Upper lobe of left lung (tissue), 6 donors: ENCODE results near the gene CRLF1. TPM values are rescaled to one million over a fixed set of nuclear protein-coding genes. Genes with fewer than 3 reads are reported as not detected.

Experiments
- ATAC-seq, 2 donors: fragments of 200-7000 bp; cut with Tn5 transposase; one replicate each; pipeline ENCODE4 v1.9.1; 2022; ENCODE audit warnings: mild to moderate bottlenecking in 2 of 2, moderate library complexity in 2 of 2; ENCODE audit not compliant: low FRiP score in 2 of 2
- DNase-seq, 2 donors: peaks; one replicate each; pipeline ENCODE4 v3.0.0-alpha.2; 2019 to 2020
- H3K27ac ChIP-seq, 4 donors: fragments of 200-600 bp; sonication (generic); one replicate each; pipeline ENCODE4 v1.5.1; 2016 to 2019
- H3K27me3 ChIP-seq, 4 donors: fragments of 200-600 bp; sonication (generic); one replicate each; pipeline ENCODE4 v1.5.1; 2017 to 2019
- H3K36me3 ChIP-seq, 4 donors: fragments of 200-600 bp; sonication (generic); one replicate each; pipeline ENCODE4 v1.5.1; 2016 to 2019
- H3K4me1 ChIP-seq, 4 donors: fragments of 200-600 bp; sonication (generic); one replicate each; pipeline ENCODE4 v1.5.1; 2018 to 2019
- H3K4me3 ChIP-seq, 4 donors: fragments of 200-600 bp; sonication (generic); one replicate each; pipeline ENCODE4 v1.5.1; 2017 to 2019; ENCODE audit warnings: mild to moderate bottlenecking in 2 of 4, moderate library complexity in 1 of 4
- H3K9me3 ChIP-seq, 4 donors: fragments of 200-600 bp; sonication (generic); one replicate each; pipeline ENCODE4 v1.5.1; 2018 to 2019
- EP300 ChIP-seq, 4 donors: sonication (generic); formaldehyde crosslinking; IDR thresholded peaks; one replicate each; pipeline ENCODE4 v1.5.1; 2017; ENCODE audit warnings: antibody characterized with exemption in 4 of 4, control low read depth in 2 of 4
- POLR2A ChIP-seq, 4 donors: fragments of 450-650 bp; IDR thresholded peaks; one replicate each; pipeline ENCODE4 v1.5.1; 2016 to 2017; ENCODE audit warnings: antibody characterized with exemption in 4 of 4, mild to moderate bottlenecking in 2 of 4
- POLR2AphosphoS5 ChIP-seq, 2 donors: sonication (generic); formaldehyde crosslinking; IDR thresholded peaks; one replicate each; pipeline ENCODE4 v1.5.1; 2017; ENCODE audit warnings: antibody characterized with exemption in 2 of 2
- WGBS, 2 donors: methylation state at CpG; one replicate each; pipeline ENCODE4 v1.1.5; 2017 to 2018; 5-methylcytosine and 5-hydroxymethylcytosine counted together
- total RNA-seq, 6 donors: library from RNA; depleted of rRNA in 4 of 6; stranded (reverse); fragments of >200 nt in 4 of 6; gene quantifications; one replicate each; pipeline versions ENCODE4 v1.1.0 to v1.2.1, GENCODE V29; 2016 to 2021
- TF ChIP-seq, protein P1 (sequence below), 6 experiments: fragments of 450-650 bp in 4 of 6; fragments of 200-600 bp in 2 of 6; sonication (generic) in 2 of 6; IDR thresholded peaks; one replicate each; pipeline ENCODE4 v1.5.1; 2016 to 2019; ENCODE audit warnings: antibody characterized with exemption in 6 of 6
- donor health status: DM: no; HTN: no; CAD: no; lungs with moderate emphysema.
- donor health status: DM: no; HTN: yes; CAD: no; lungs with severe emphysema.

CRLF1 gene
- total RNA-seq, 6 donors from 2014 or later, result 15.0 to 54.8 (median 20.0) TPM

GRCh38 chr19:18605196-18605545 is 1.4 kb downstream of the CRLF1 start:
- no peak for TF ChIP-seq EP300 (IDR thresholded peaks at IDR 0.05)
- TF ChIP-seq, protein P1, sequence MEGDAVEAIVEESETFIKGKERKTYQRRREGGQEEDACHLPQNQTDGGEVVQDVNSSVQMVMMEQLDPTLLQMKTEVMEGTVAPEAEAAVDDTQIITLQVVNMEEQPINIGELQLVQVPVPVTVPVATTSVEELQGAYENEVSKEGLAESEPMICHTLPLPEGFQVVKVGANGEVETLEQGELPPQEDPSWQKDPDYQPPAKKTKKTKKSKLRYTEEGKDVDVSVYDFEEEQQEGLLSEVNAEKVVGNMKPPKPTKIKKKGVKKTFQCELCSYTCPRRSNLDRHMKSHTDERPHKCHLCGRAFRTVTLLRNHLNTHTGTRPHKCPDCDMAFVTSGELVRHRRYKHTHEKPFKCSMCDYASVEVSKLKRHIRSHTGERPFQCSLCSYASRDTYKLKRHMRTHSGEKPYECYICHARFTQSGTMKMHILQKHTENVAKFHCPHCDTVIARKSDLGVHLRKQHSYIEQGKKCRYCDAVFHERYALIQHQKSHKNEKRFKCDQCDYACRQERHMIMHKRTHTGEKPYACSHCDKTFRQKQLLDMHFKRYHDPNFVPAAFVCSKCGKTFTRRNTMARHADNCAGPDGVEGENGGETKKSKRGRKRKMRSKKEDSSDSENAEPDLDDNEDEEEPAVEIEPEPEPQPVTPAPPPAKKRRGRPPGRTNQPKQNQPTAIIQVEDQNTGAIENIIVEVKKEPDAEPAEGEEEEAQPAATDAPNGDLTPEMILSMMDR (IDR thresholded peaks at IDR 0.05), result no peak
- Histone ChIP-seq H3K27ac (no peak overlapping the region), H3K9me3 (no peaks in the 10 kb centered on the region), H3K27me3 (peaks cover 0 to 57% (median 34%) of the 10 kb centered on the region in 4 donors), H3K36me3 (no peaks in the 10 kb centered on the region), H3K4me3 (peak overlapping the region in 3 of 4 donors; percentile 28 to 38 (median 31)), H3K4me1 (peaks cover 19 to 47% (median 28%) of the 10 kb centered on the region in 4 donors)
- no peak for ATAC-seq
- DNase-seq, result peak in 1 of 2 donors; percentile 80
- WGBS, 2 donors, result 18% methylated on average over 6 of the region's 17 CpGs; no CpG with 5 or more reads in 1 of the 2 donors

- Histone ChIP-seq H3K27me3 (peaks cover 0 to 53% (median 33%) of the 10 kb centered on the region in 4 donors), H3K4me3 (no peak overlapping the region), H3K36me3 (no peaks in the 10 kb centered on the region), H3K4me1 (peaks cover 18 to 43% (median 26%) of the 10 kb centered on the region in 4 donors), H3K9me3 (no peaks in the 10 kb centered on the region), H3K27ac (no peak overlapping the region)
- WGBS, 2 donors, result 23 to 31% methylated on average over 10 of the region's 10 CpGs
- ATAC-seq (no peak), DNase-seq (no peak)
- TF ChIP-seq POLR2A (IDR thresholded peaks at IDR 0.05), result no peak
- TF ChIP-seq, protein P1 (IDR thresholded peaks at IDR 0.05), result no peak
- no peak for TF ChIP-seq EP300 (IDR thresholded peaks at IDR 0.05)
- no peak for TF ChIP-seq POLR2AphosphoS5 (IDR thresholded peaks at IDR 0.05)
Measured at GRCh38 chr19:18604820-18605159, 1.8 kb downstream of the CRLF1 start.

DNA sequence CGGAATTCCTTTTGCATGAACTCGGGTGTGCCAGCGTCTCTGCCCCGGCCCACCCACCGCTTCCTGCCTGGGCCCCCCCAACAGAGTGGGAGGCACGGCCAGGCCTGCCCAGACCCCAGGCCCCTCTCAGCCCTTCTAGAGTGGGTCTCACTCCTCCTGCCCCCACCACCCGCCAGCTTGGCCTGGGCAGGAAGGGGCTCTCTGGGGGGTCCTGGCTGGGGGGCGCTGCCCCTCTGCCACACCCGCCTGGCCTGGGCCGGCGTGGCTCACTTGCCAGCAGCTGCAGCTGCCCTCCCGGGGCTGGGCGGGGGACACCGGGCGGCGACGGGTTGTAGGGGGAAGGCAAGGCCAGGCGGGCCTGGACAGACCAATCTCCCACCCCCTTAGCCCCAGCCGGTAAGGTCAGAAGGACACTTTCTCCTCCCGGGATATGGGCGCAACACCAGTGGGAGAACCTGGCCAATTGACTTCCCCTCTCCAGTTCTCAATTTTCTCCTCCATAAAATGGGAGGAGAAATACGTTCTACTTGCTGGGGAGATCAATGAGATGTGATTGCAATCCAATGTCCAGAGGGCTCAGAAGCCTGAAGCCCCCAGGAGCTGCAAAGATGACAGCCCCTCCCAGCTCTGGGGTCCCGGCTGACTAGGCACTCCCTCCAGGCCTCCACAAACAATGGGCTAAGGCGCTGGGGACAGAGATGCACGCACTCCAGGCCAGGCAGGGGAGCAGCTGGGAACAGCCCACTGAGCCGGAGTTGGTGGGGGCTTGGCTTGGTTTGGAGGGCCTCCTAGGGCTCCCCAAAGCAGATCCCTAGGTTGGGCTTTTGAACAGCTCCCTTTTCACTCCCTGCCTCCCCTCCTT is 2.4 kb downstream of the CRLF1 start:
- H3K4me3 ChIP-seq, result peak overlapping the region in 1 of 4 donors; percentile 4
- ATAC-seq, result no peak
- DNase-seq, result peak in 1 of 2 donors; percentile 70
- peaks cover 18 to 38% (median 25%) of the 10 kb centered on the region in 4 donors for H3K4me1 ChIP-seq
- H3K9me3 ChIP-seq, result no peaks in the 10 kb centered on the region
- H3K27ac ChIP-seq, result no peak overlapping the region
- H3K36me3 ChIP-seq, result no peaks in the 10 kb centered on the region
- peaks cover 0 to 47% (median 33%) of the 10 kb centered on the region in 4 donors for H3K27me3 ChIP-seq
- TF ChIP-seq EP300 (IDR thresholded peaks at IDR 0.05) (no peak), POLR2A (IDR thresholded peaks at IDR 0.05) (no peak), POLR2AphosphoS5 (IDR thresholded peaks at IDR 0.05) (no peak)
- TF ChIP-seq, protein P1 (IDR thresholded peaks at IDR 0.05), result no peak
- WGBS, 2 donors, result 25 to 38% methylated on average over 13 to 14 of the region's 26 CpGs

DNA sequence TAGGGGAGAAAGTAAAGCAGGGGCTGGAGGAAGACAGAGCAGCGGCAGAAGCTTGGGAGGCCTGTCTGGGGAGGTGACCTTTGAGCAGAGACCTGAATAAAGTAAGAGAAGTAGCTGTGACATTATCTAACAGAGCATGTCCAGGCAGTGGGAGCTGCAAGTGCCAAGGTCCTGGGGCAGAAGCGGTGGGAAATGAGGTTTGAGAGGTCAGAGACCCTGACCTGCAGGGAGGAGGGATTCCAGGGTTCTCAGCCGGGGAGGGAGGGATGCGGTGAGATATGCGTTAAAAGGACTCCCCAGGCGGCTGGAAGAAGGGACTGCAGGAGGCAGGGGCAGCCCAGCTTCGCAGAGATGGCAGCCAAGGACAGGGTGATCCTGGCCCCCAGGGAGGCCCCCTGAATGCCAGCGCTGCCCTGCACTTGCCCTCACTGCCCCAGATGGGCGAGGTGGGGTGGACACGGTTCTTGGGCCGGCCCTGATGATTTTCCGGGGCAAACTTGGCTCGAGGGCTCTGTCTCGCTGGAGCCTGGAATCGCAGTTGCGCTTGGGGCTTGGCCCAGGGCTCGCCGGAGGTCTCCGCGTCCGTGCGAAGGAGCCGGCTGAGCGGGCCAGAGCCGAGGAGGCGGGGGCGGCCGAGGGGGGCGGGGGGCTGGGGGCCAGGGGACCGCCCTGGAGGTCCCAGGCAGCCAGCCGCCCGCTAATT is 3.2 kb downstream of the CRLF1 start:
- DNase-seq (peak in 1 of 2 donors; percentile 73), ATAC-seq (peak in 1 of 2 donors; percentile 4)
- Histone ChIP-seq H3K4me3 (peak overlapping the region in 1 of 4 donors; percentile 4), H3K4me1 (peaks cover 18 to 38% (median 25%) of the 10 kb centered on the region in 4 donors), H3K27ac (no peak overlapping the region), H3K27me3 (peaks cover 0 to 46% (median 32%) of the 10 kb centered on the region in 4 donors), H3K9me3 (no peaks in the 10 kb centered on the region), H3K36me3 (no peaks in the 10 kb centered on the region)
- 24 to 37% methylated on average over 6 to 14 of the region's 32 CpGs for WGBS, 2 donors
- TF ChIP-seq POLR2A (IDR thresholded peaks at IDR 0.05) (no peak), POLR2AphosphoS5 (IDR thresholded peaks at IDR 0.05) (no peak), EP300 (IDR thresholded peaks at IDR 0.05) (no peak)
- TF ChIP-seq, protein P1 (IDR thresholded peaks at IDR 0.05), result peak in 4 of 6 experiments; percentile 12 to 40 (median 16)
